Bronchial epithelial cell (primary cell): ENCODE data around the gene ITGB2. TPM values are rescaled to one million over a fixed set of nuclear protein-coding genes. Genes with fewer than 3 reads are reported as not detected.

ENCODE experiments used
- DNase-seq: peaks from one replicate; pipeline ENCODE4 v3.0.0-alpha.2; 2010; ENCODE audit warnings: low read depth
- FAIRE-seq: peaks from 2 replicates; lab custom pipeline; 2011; peaks lifted over from hg19 to GRCh38; lab: Jason Lieb, UNC
- H3K27me3 ChIP-seq: 2 replicates; pipeline ENCODE4 v1.5.1; 2011; ENCODE audit warnings: low read length; ENCODE audit not compliant: control insufficient read depth, insufficient read depth
- H3K36me3 ChIP-seq: 2 replicates; pipeline ENCODE4 v1.5.1; 2011; ENCODE audit warnings: low read length; ENCODE audit not compliant: control insufficient read depth, insufficient read depth
- H3K4me3 ChIP-seq: 2 replicates; pipeline ENCODE4 v1.5.1; 2011; ENCODE audit warnings: mild to moderate bottlenecking, low read depth, low read length, control low read depth
- CTCF ChIP-seq: IDR thresholded peaks from 2 replicates; pipeline ENCODE4 v1.5.1; 2011; ENCODE audit warnings: mild to moderate bottlenecking, moderate library complexity, low read length, control low read depth, inconsistent platforms; ENCODE audit not compliant: insufficient read depth, severe bottlenecking
- total RNA-seq: library from RNA; depleted of rRNA; stranded (reverse); fragments of >200 nt; gene quantifications from 2 replicates; pipeline ENCODE4 v1.2.1, GENCODE V29; 2014

ITGB2 gene
- total RNA-seq, 1 donor from 2014 or later = 1.1 TPM

- Histone ChIP-seq H3K4me3 (no peak overlapping the region), H3K27me3 (no peaks in the 10 kb centered on the region), H3K36me3 (no peaks in the 10 kb centered on the region)
- DNase-seq (no peak), FAIRE-seq (no peak)
- no peak for TF ChIP-seq CTCF
Measured at GRCh38 chr21:44838039-44838895, 82.4 kb downstream of the ITGB2 start.

- FAIRE-seq = no peak
- H3K36me3 ChIP-seq = no peaks in the 10 kb centered on the region
- no peak for DNase-seq
- H3K27me3 ChIP-seq = no peaks in the 10 kb centered on the region
- no peak for TF ChIP-seq CTCF
- H3K4me3 ChIP-seq = no peak overlapping the region
Measured at GRCh38 chr21:44837537-44837936, 83.2 kb downstream of the ITGB2 start.

GRCh38 chr21:44836666-44837471 is 83.8 kb downstream of the ITGB2 start:
- TF ChIP-seq CTCF = peak; percentile 27
- no peaks in the 10 kb centered on the region for H3K27me3 ChIP-seq
- H3K4me3 ChIP-seq = no peak overlapping the region
- DNase-seq = peak; percentile 29
- H3K36me3 ChIP-seq = no peaks in the 10 kb centered on the region
- no peak for FAIRE-seq

- DNase-seq = no peak
- TF ChIP-seq CTCF = no peak
- no peaks in the 10 kb centered on the region for H3K36me3 ChIP-seq
- peak; percentile 18 for FAIRE-seq
- H3K4me3 ChIP-seq = no peak overlapping the region
- H3K27me3 ChIP-seq = no peaks in the 10 kb centered on the region
Measured at GRCh38 chr21:44836349-44836665, 84.4 kb downstream of the ITGB2 start.

Other genes with a start within 250 kb of the ITGB2 start
- not detected in 2 replicates for gene KRTAP12-1, start 238.7 kb downstream of the ITGB2 start, total RNA-seq
- gene KRTAP10-12, start 223.7 kb downstream of the ITGB2 start, total RNA-seq = not detected in 2 replicates
- not detected in 2 replicates for gene TSPEAR, start 209.3 kb downstream of the ITGB2 start, total RNA-seq
- gene UBE2G2, start 119.1 kb downstream of the ITGB2 start, total RNA-seq = 67.4 and 70.0 TPM in 2 replicates
- 103 and 131 TPM in 2 replicates for gene SUMO3, start 102.8 kb downstream of the ITGB2 start, total RNA-seq
- 107 and 124 TPM in 2 replicates for gene PTTG1IP, start 47.2 kb downstream of the ITGB2 start, total RNA-seq
- gene SLX9, start 19.1 kb upstream of the ITGB2 start, total RNA-seq = 32.0 and 34.0 TPM in 2 replicates
- 10.0 and 14.0 TPM in 2 replicates for gene ADARB1, start 153.7 kb upstream of the ITGB2 start, total RNA-seq